Measurements from ENCODE around the gene TBC1D4.

- no peak for TF ChIP-seq POLR2A (IDR thresholded peaks at IDR 0.05; ENCODE audit: low read length)
- TF ChIP-seq GATA1 (IDR thresholded peaks at IDR 0.05; ENCODE audit: low read depth, low read length): no peak
Measured at GRCh38 chr13:75421133-75421532, 60.8 kb downstream of the TBC1D4 start.

Data from erythroblast (primary cell).